IMR-90 (cell line): ENCODE data around the gene ATP6V0E2. TPM values are rescaled to one million over a fixed set of nuclear protein-coding genes. Genes with fewer than 3 reads are reported as not detected.

Experiments used
- ATAC-seq: fragments of 200-7000 bp; cut with Tn5 transposase; 2 replicates; pipeline ENCODE4 v1.9.1; 2020; ENCODE audit warnings: low read depth, mild to moderate bottlenecking, moderate library complexity
- BruUV-seq: library from RNA; stranded (reverse); fragments of 400-500 nt; replicated peaks from 2 replicates; lab custom pipeline; 2021; lab: Mats Ljungman, UMichigan
- CTCF ChIA-PET: fragments of 300-600 bp; formaldehyde crosslinking; extraction: SDS; loops from one replicate; lab custom pipeline; 2021; ENCODE audit warnings: antibody characterized with exemption; lab: Yijun Ruan, JAX
- POLR2A ChIA-PET: fragments of 300-600 bp; sonication (Branson Sonifier 250); formaldehyde crosslinking; loops from one replicate; lab custom pipeline; 2022; ENCODE audit warnings: antibody characterized with exemption; ENCODE audit not compliant: unreplicated experiment; lab: Charles Lee
- DNase-seq: peaks from one replicate; pipeline ENCODE4 v3.0.0; 2013
- H2AFZ ChIP-seq: replicated peaks from 2 replicates; pipeline ENCODE3; 2013; ENCODE audit warnings: low read length, mild to moderate bottlenecking; ENCODE audit not compliant: poor library complexity
- H2AK5ac ChIP-seq: 2 replicates; pipeline ENCODE4 v1.6.1; 2013; ENCODE audit warnings: low read depth, low read length, inconsistent platforms
- H2AK9ac ChIP-seq: replicated peaks from 2 replicates; pipeline ENCODE3; 2013; ENCODE audit warnings: mild to moderate bottlenecking, low read depth, low read length, moderate library complexity; ENCODE audit not compliant: poor library complexity
- H2BK120ac ChIP-seq: 2 replicates; pipeline ENCODE4 v1.6.1; 2013; ENCODE audit warnings: low read depth, low read length, inconsistent platforms
- H2BK15ac ChIP-seq: 3 replicates; pipeline ENCODE4 v1.6.1; 2013; ENCODE audit warnings: low read depth, low read length, inconsistent platforms
- H2BK20ac ChIP-seq: 2 replicates; pipeline ENCODE4 v1.6.1; 2013; ENCODE audit warnings: low read depth, mild to moderate bottlenecking, inconsistent platforms, low read length, moderate library complexity
- H2BK5ac ChIP-seq: 2 replicates; pipeline ENCODE4 v1.6.1; 2013; ENCODE audit warnings: mild to moderate bottlenecking, low read depth, low read length, inconsistent platforms; ENCODE audit not compliant: poor library complexity, severe bottlenecking
- H3K14ac ChIP-seq: replicated peaks from 2 replicates; pipeline ENCODE4 v1.6.1; 2013; ENCODE audit warnings: low read depth, low read length, inconsistent platforms
- H3K18ac ChIP-seq: 2 replicates; pipeline ENCODE4 v1.6.1; 2013; ENCODE audit warnings: low read depth, low read length, control low read depth
- H3K23ac ChIP-seq: 2 replicates; pipeline ENCODE4 v1.6.1; 2013; ENCODE audit warnings: low read depth, low read length, inconsistent platforms
- H3K27ac ChIP-seq: 2 replicates; pipeline ENCODE4 v1.5.1; 2013; ENCODE audit warnings: mild to moderate bottlenecking, control low read depth, low read length; ENCODE audit not compliant: insufficient read depth
- H3K27me3 ChIP-seq: 2 replicates; pipeline ENCODE4 v1.6.1; 2013; ENCODE audit warnings: low read length; ENCODE audit not compliant: control insufficient read depth, insufficient read depth
- H3K36me3 ChIP-seq: 2 replicates; pipeline ENCODE4 v1.6.1; 2013; ENCODE audit warnings: low read length, mixed read lengths; ENCODE audit not compliant: control insufficient read depth, insufficient read depth
- H3K4ac ChIP-seq: 2 replicates; pipeline ENCODE4 v1.6.1; 2013; ENCODE audit warnings: low read depth, low read length, inconsistent platforms
- H3K4me1 ChIP-seq: 2 replicates; pipeline ENCODE4 v1.6.1; 2013; ENCODE audit warnings: low read length, mixed read lengths; ENCODE audit not compliant: control insufficient read depth, insufficient read depth
- H3K4me2 ChIP-seq: 2 replicates; pipeline ENCODE4 v1.6.1; 2013; ENCODE audit warnings: low read depth, mild to moderate bottlenecking, control low read depth, low read length, moderate library complexity
- H3K4me3 ChIP-seq: 2 replicates; pipeline ENCODE4 v1.5.1; 2013; ENCODE audit warnings: low read depth, mild to moderate bottlenecking, control low read depth, low read length, moderate library complexity; ENCODE audit not compliant: insufficient read depth
- H3K56ac ChIP-seq: 2 replicates; pipeline ENCODE4 v1.6.1; 2013; ENCODE audit warnings: low read length, inconsistent platforms; ENCODE audit not compliant: insufficient read depth; ENCODE audit errors: extremely low read depth
- H3K79me1 ChIP-seq, 2 experiments: 2 replicates each; pipeline ENCODE4 v1.6.1; 2013; ENCODE audit warnings: low read length in 2 of 2, inconsistent platforms in 1 of 2, low read depth in 1 of 2
- H3K9ac ChIP-seq: 2 replicates; pipeline ENCODE4 v1.6.1; 2013; ENCODE audit warnings: low read depth, low read length, control low read depth
- H3K9me1 ChIP-seq: 2 replicates; pipeline ENCODE4 v1.6.1; 2013; ENCODE audit warnings: low read length, inconsistent platforms; ENCODE audit not compliant: insufficient read depth
- H3K9me3 ChIP-seq: 2 replicates; pipeline ENCODE4 v1.6.1; 2013; ENCODE audit warnings: low read length; ENCODE audit not compliant: control insufficient read depth, insufficient read depth
- H4K20me1 ChIP-seq: 2 replicates; pipeline ENCODE4 v1.6.1; 2013; ENCODE audit warnings: low read length, inconsistent platforms; ENCODE audit not compliant: insufficient read depth
- H4K5ac ChIP-seq: 2 replicates; pipeline ENCODE4 v1.6.1; 2013; ENCODE audit warnings: mild to moderate bottlenecking, low read depth, low read length, control low read depth
- H4K8ac ChIP-seq, 2 experiments: 2 replicates each; pipeline ENCODE4 v1.6.1; 2013; ENCODE audit warnings: low read depth in 2 of 2, low read length in 2 of 2, control low read depth in 1 of 2, inconsistent platforms in 1 of 2
- H4K91ac ChIP-seq: 2 replicates; pipeline ENCODE4 v1.6.1; 2013; ENCODE audit warnings: low read depth, low read length, inconsistent platforms; ENCODE audit not compliant: insufficient read depth
- CEBPB ChIP-seq: IDR thresholded peaks from 2 replicates; pipeline ENCODE4 v1.6.1; 2012; ENCODE audit warnings: low read depth, low read length, improper control_type of control experiment
- CHD1 ChIP-seq: IDR thresholded peaks from 2 replicates; pipeline ENCODE4 v1.6.1; 2012; ENCODE audit warnings: low read depth, low read length, improper control_type of control experiment
- MAFK ChIP-seq: IDR thresholded peaks from 2 replicates; pipeline ENCODE4 v1.6.1; 2012; ENCODE audit warnings: low read depth, low read length, improper control_type of control experiment
- MAZ ChIP-seq: IDR thresholded peaks from 2 replicates; pipeline ENCODE4 v1.6.1; 2012; ENCODE audit warnings: low read depth, mild to moderate bottlenecking, low read length, improper control_type of control experiment, moderate library complexity, borderline replicate concordance
- MXI1 ChIP-seq: IDR thresholded peaks from 2 replicates; pipeline ENCODE4 v1.6.1; 2012; ENCODE audit warnings: low read depth, mild to moderate bottlenecking, low read length, moderate library complexity, borderline replicate concordance
- NFE2L2 ChIP-seq: fragments of 150-350 bp; IDR thresholded peaks from 2 replicates; pipeline ENCODE4 v1.6.1; 2016; ENCODE audit warnings: low read depth, mild to moderate bottlenecking, low read length
- WGBS, 2 experiments: methylation state at CpG; one replicate each; pipeline versions ENCODE4 v1.1.5 to v1.1.7; 2013; ENCODE audit warnings: missing lambda C conversion rate in 2 of 2; ENCODE audit not compliant: insufficient read length in 1 of 2; ENCODE audit errors: extremely low coverage in 2 of 2; 5-methylcytosine and 5-hydroxymethylcytosine counted together
- dilution Hi-C: fragments of 300-500 bp; cut with HindIII; formaldehyde crosslinking; loops from one replicate; pipeline ENCODE4 v1.14.3; 2018; ENCODE audit warnings: low sequenced_read_pairs; ENCODE audit not compliant: unreplicated experiment
- in situ Hi-C: fragments of 300-500 bp; cut with MboI; formaldehyde crosslinking; loops from 3 replicates; pipeline ENCODE4 v1.14.3; 2019; ENCODE audit warnings: low sequenced_read_pairs, inconsistent platforms, mixed read lengths
- intact Hi-C: fragments of 100-400 bp; cut with micrococcal nuclease; formaldehyde crosslinking; loops from 2 replicates; pipeline ENCODE4 v1.10.0; 2022
- polyA plus RNA-seq, 3 experiments: library from polyadenylated mRNA; depleted of rRNA; stranded (reverse); fragments of >200 nt; gene quantifications; 2 replicates each; pipeline ENCODE4 v1.2.3, GENCODE V29; 2012; ENCODE audit warnings: low replicate concordance in 1 of 3
- total RNA-seq: library from RNA; depleted of rRNA; stranded (reverse); fragments of >200 nt; gene quantifications from 2 replicates; pipeline ENCODE4 v1.2.3, GENCODE V29; 2012
- TF ChIP-seq, protein P1 (sequence below): fragments of 150-350 bp; IDR thresholded peaks from 2 replicates; pipeline ENCODE4 v1.6.1; 2017; ENCODE audit warnings: mild to moderate bottlenecking, antibody characterized with exemption, low read length, low read depth
- TF ChIP-seq, protein P2 (sequence below): fragments of 150-350 bp; IDR thresholded peaks from 2 replicates; pipeline ENCODE4 v1.6.1; 2016; ENCODE audit warnings: low read depth, mild to moderate bottlenecking, low read length, moderate library complexity, borderline replicate concordance
- TF ChIP-seq, protein P3 (sequence below): conservative IDR thresholded peaks from 2 replicates; pipeline ENCODE4 v1.5.1; 2012; ENCODE audit warnings: mild to moderate bottlenecking, low read depth, low read length, improper control_type of control experiment

The ATP6V0E2 gene
- total and polyA plus RNA-seq, 2 of the 4 experiments (the other 2 are of a cell fraction), result 5.7 to 30.3 TPM

DNA sequence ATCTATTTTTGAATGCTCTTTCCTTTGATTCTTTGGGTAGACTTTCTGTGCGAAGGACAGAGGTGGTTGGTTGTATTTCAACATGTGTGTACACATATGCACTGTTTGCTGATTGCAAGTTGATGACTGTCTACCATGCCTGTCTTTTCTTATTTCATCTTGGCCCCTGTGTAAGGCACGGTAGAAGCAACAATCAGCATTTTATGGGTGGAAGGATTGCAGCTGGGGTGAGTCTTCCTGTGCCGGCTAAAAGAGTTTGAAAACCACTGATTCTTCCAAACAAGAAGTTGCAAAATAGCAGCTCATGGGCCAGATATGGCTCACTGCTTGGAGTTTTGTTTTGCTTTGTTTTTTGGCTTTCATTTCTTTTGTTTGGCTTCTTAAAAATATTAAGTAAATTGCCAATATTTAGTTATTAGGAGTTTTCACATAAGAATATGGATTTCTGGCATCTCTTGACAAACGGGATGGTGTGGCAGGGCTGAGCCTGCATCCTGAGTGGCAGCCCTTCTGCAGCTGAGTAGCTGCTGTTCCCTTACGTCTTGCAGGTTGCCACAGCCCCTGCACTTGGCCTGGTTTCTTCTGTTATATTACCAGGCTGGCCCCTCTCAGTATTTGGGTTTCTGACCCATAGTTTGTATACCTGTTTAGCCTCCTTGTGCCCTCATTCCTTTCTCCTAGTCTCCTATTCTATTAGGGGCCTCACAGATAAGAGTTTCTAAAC, 28.4 kb upstream of the ATP6V0E2 start:
- BruUV-seq, result no TSS peak

More for the DNA sequence above, 28.4 kb upstream of the ATP6V0E2 start:
- Histone ChIP-seq H3K9me3 (no peaks in the 10 kb centered on the region), H2BK20ac (no peak overlapping the region), H3K27me3 (no peaks in the 10 kb centered on the region), H2AK5ac (no peak overlapping the region), H2BK5ac (no peak overlapping the region), H3K79me1 (peaks cover 0 to 4% of the 10 kb centered on the region in 2 experiments; a peak in 2 of 4 replicates), H3K4me3 (no peak overlapping the region), H2AFZ (no peak overlapping the region), H3K36me3 (peaks cover 13% of the 10 kb centered on the region), H4K5ac (no peak overlapping the region), H3K4ac (no peak overlapping the region), H3K18ac (no peak overlapping the region), H3K27ac (peak overlapping the region; percentile 26; the same call in 1 of the 2 replicates), H3K9ac (no peak overlapping the region), H4K8ac (no peak overlapping the region), H3K14ac (no peak overlapping the region), H3K9me1 (no peaks in the 10 kb centered on the region; the same call in 1 of the 2 replicates), H4K91ac (no peak overlapping the region), H3K4me1 (no peaks in the 10 kb centered on the region), H3K4me2 (no peak overlapping the region), H2BK15ac (no peak overlapping the region), H2AK9ac (no peak overlapping the region), H3K23ac (no peak overlapping the region), H3K56ac (no peak overlapping the region), H2BK120ac (no peak overlapping the region), H4K20me1 (no peaks in the 10 kb centered on the region)
- in situ Hi-C loops (no loop called here), intact Hi-C loops (no loop called here), dilution Hi-C loops (no loop called here)
- ChIA-PET POLR2A (no interaction called here), CTCF (no interaction called here)
- DNase-seq (no peak), ATAC-seq (no peak)
- TF ChIP-seq CEBPB (no peak), NFE2L2 (no peak), MAFK (no peak), MAZ (no peak), CHD1 (no peak), MXI1 (no peak)
- TF ChIP-seq, protein P1, sequence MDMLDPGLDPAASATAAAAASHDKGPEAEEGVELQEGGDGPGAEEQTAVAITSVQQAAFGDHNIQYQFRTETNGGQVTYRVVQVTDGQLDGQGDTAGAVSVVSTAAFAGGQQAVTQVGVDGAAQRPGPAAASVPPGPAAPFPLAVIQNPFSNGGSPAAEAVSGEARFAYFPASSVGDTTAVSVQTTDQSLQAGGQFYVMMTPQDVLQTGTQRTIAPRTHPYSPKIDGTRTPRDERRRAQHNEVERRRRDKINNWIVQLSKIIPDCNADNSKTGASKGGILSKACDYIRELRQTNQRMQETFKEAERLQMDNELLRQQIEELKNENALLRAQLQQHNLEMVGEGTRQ, result no peak
- TF ChIP-seq, protein P2, sequence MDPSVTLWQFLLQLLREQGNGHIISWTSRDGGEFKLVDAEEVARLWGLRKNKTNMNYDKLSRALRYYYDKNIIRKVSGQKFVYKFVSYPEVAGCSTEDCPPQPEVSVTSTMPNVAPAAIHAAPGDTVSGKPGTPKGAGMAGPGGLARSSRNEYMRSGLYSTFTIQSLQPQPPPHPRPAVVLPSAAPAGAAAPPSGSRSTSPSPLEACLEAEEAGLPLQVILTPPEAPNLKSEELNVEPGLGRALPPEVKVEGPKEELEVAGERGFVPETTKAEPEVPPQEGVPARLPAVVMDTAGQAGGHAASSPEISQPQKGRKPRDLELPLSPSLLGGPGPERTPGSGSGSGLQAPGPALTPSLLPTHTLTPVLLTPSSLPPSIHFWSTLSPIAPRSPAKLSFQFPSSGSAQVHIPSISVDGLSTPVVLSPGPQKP, result no peak
- TF ChIP-seq, protein P3, sequence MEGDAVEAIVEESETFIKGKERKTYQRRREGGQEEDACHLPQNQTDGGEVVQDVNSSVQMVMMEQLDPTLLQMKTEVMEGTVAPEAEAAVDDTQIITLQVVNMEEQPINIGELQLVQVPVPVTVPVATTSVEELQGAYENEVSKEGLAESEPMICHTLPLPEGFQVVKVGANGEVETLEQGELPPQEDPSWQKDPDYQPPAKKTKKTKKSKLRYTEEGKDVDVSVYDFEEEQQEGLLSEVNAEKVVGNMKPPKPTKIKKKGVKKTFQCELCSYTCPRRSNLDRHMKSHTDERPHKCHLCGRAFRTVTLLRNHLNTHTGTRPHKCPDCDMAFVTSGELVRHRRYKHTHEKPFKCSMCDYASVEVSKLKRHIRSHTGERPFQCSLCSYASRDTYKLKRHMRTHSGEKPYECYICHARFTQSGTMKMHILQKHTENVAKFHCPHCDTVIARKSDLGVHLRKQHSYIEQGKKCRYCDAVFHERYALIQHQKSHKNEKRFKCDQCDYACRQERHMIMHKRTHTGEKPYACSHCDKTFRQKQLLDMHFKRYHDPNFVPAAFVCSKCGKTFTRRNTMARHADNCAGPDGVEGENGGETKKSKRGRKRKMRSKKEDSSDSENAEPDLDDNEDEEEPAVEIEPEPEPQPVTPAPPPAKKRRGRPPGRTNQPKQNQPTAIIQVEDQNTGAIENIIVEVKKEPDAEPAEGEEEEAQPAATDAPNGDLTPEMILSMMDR, result no peak
- 75% methylated on average over 2 of the region's 5 CpGs; no CpG with 5 or more reads in 1 of the 2 experiments for WGBS, 2 experiments
